Measurements from ENCODE around the gene LONRF2.

Gene LONRF2

GRCh38 chr2:100247256-100248043 is 74.9 kb downstream of the LONRF2 start:
- Histone ChIP-seq H3K9ac (ENCODE audit: low read length in 5 of 5) (no peak overlapping the region), H3K27ac (ENCODE audit: low read depth, low read length) (no peak overlapping the region), H3K27me3 (ENCODE audit: control insufficient read depth in 5 of 5, insufficient read depth in 4 of 5, low read length in 5 of 5) (no peaks in the 10 kb centered on the region), H3K4me3 (ENCODE audit: low read depth in 1 of 5, low read length in 5 of 5) (no peak overlapping the region), H3K4me1 (ENCODE audit: control insufficient read depth in 5 of 5, insufficient read depth in 5 of 5, low read length in 5 of 5) (peaks cover 0 to 11% (median 4%) of the 10 kb centered on the region in 5 donors), H3K36me3 (ENCODE audit: control insufficient read depth in 5 of 5, insufficient read depth in 5 of 5, low read length in 5 of 5) (no peaks in the 10 kb centered on the region), H3K9me3 (ENCODE audit: control insufficient read depth in 5 of 5, low read length in 5 of 5) (no peaks in the 10 kb centered on the region)

DNA sequence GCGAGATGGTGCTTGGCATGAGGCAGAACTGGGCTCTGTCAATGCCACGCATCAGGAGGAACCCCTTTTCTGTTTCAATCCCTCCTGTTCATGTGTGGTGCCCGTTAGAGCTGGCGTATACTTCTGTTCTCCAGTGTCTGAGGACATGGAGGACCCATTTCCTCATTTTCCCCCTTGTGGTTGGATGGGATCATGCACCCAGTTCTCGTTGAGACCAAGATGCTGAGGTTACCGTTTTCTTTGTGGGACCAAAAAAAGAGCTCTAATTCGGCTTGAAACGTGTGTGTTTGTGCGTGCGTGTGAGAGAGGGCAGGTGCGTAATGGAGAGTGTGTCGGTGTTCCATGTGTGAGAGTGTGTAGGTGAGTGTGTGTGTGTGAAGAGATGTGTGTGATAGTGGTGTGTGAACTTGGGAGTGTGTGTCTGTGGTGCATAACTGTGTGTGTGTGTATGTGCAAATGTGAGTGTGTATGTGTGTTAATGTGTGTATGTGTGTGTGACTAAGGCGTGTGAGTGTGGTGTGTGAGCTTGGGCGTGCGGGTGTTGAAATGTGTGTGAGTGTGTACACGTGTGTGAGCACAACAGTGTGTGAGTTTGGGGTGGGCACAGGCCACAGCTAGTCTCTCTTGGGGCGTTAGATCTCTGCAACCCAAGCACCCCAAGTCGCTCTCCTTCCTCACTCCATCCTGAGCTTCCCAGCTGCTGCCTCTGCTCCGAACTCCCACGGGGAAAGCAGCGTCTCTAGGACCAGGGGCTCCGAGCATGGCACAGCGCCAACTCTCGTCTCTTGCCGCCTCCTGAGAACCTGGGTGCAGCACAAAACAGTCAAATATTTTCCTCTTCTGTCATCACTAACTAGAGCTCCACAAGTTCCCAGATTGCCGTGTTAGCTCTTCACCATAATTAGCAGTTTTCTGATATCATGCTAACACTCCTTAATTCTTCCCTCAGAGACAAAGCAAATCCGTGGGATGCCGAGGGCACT is 75.8 kb downstream of the LONRF2 start:
- Histone ChIP-seq H3K27me3 (ENCODE audit: control insufficient read depth in 5 of 5, insufficient read depth in 4 of 5, low read length in 5 of 5) (no peaks in the 10 kb centered on the region), H3K9ac (ENCODE audit: low read length in 5 of 5) (no peak overlapping the region), H3K27ac (ENCODE audit: low read depth, low read length) (no peak overlapping the region), H3K4me1 (ENCODE audit: control insufficient read depth in 5 of 5, insufficient read depth in 5 of 5, low read length in 5 of 5) (peaks cover 0 to 14% (median 4%) of the 10 kb centered on the region in 5 donors), H3K4me3 (ENCODE audit: low read depth in 1 of 5, low read length in 5 of 5) (no peak overlapping the region), H3K36me3 (ENCODE audit: control insufficient read depth in 5 of 5, insufficient read depth in 5 of 5, low read length in 5 of 5) (no peaks in the 10 kb centered on the region), H3K9me3 (ENCODE audit: control insufficient read depth in 5 of 5, low read length in 5 of 5) (no peaks in the 10 kb centered on the region)

GRCh38 chr2:100245681-100246080 is 76.6 kb downstream of the LONRF2 start:
- no peaks in the 10 kb centered on the region for H3K9me3 ChIP-seq (ENCODE audit: control insufficient read depth in 5 of 5, low read length in 5 of 5)
- no peak overlapping the region for H3K4me3 ChIP-seq (ENCODE audit: low read depth in 1 of 5, low read length in 5 of 5)
- no peaks in the 10 kb centered on the region for H3K27me3 ChIP-seq (ENCODE audit: control insufficient read depth in 5 of 5, insufficient read depth in 4 of 5, low read length in 5 of 5)
- H3K9ac ChIP-seq (ENCODE audit: low read length in 5 of 5): no peak overlapping the region
- H3K27ac ChIP-seq (ENCODE audit: low read depth, low read length): no peak overlapping the region
- H3K4me1 ChIP-seq (ENCODE audit: control insufficient read depth in 5 of 5, insufficient read depth in 5 of 5, low read length in 5 of 5): peaks cover 0 to 14% (median 4%) of the 10 kb centered on the region in 5 donors
- H3K36me3 ChIP-seq (ENCODE audit: control insufficient read depth in 5 of 5, insufficient read depth in 5 of 5, low read length in 5 of 5): no peaks in the 10 kb centered on the region

DNA sequence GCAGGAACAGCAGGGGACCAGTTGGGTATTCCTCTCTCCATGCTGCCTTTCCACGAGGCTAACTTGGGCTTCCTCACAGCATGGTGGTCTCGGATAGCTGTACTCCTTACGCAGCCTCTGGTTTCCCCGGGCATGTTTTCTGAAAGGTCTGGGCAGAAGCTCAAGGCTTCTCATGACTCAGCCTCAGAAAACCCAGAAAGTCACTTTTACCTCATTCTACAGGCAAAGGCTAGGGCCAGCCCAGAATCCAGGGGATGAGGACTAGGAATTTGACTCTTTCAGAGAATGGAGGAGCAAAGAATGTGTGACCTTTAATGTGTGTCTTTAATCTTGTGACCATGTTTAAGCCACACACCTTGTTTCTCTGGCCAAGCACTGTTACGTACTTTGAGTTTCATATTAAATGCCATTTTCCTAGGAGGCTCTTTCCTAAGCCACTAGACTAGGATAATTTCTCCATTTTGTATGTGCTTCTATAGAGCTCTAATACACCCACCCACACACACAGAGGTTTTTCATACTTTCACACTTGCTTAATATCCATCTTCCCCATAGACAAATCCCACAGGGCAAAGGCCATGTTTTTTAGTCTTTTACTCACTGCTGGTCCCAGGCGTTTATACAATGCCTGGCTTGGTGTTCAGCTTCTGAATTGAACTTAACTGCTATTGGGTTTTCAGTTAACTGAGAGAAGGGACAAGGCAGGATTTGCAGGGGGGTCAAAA is 77.3 kb downstream of the LONRF2 start:
- Histone ChIP-seq H3K27ac (ENCODE audit: low read depth, low read length) (no peak overlapping the region), H3K4me3 (ENCODE audit: low read depth in 1 of 5, low read length in 5 of 5) (no peak overlapping the region), H3K9me3 (ENCODE audit: control insufficient read depth in 5 of 5, low read length in 5 of 5) (no peaks in the 10 kb centered on the region), H3K9ac (ENCODE audit: low read length in 5 of 5) (no peak overlapping the region), H3K4me1 (ENCODE audit: control insufficient read depth in 5 of 5, insufficient read depth in 5 of 5, low read length in 5 of 5) (peaks cover 0 to 14% (median 4%) of the 10 kb centered on the region in 5 donors), H3K36me3 (ENCODE audit: control insufficient read depth in 5 of 5, insufficient read depth in 5 of 5, low read length in 5 of 5) (no peaks in the 10 kb centered on the region), H3K27me3 (ENCODE audit: control insufficient read depth in 5 of 5, insufficient read depth in 4 of 5, low read length in 5 of 5) (no peaks in the 10 kb centered on the region)

GRCh38 chr2:100243631-100244030 is 78.7 kb downstream of the LONRF2 start:
- Histone ChIP-seq H3K36me3 (ENCODE audit: control insufficient read depth in 5 of 5, insufficient read depth in 5 of 5, low read length in 5 of 5) (no peaks in the 10 kb centered on the region), H3K9me3 (ENCODE audit: control insufficient read depth in 5 of 5, low read length in 5 of 5) (no peaks in the 10 kb centered on the region), H3K27me3 (ENCODE audit: control insufficient read depth in 5 of 5, insufficient read depth in 4 of 5, low read length in 5 of 5) (no peaks in the 10 kb centered on the region), H3K9ac (ENCODE audit: low read length in 5 of 5) (no peak overlapping the region), H3K27ac (ENCODE audit: low read depth, low read length) (no peak overlapping the region), H3K4me3 (ENCODE audit: low read depth in 1 of 5, low read length in 5 of 5) (no peak overlapping the region), H3K4me1 (ENCODE audit: control insufficient read depth in 5 of 5, insufficient read depth in 5 of 5, low read length in 5 of 5) (peaks cover 0 to 14% (median 4%) of the 10 kb centered on the region in 5 donors)

DNA sequence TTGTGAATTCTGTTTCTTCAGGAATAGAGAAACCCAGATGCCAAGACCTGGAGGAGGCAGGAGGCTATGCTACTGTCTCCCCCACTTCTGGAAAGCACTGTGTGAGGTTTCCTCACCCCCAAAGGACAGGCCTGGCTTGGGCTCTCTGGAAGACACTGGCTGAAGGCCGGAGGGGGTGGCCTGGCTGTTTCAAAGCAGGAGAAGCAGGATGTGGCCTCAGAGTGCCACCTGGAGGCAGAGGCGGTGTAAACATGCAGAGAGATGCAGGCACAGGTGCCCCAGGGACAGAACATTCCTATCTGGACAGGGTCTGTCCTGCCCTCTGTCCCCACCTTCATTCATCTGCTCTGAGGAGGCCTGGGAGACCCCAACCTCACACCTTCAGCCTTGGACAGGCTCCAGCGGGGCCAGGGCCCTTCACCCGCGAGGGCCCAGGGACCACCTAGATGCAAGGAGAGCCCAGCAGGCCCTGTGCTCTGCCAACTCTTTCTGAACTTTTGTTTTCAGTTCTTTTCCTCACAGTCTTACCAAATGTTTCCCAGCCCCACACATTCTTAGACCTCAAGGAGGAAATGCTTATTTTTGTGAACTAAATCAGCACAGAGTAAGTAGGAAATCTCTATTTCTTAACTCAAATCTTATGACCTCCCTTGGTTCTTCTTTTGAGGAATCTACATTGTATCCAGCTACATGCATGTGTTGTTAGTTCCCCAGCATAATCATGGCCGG is 79.2 kb downstream of the LONRF2 start:
- H3K4me1 ChIP-seq (ENCODE audit: control insufficient read depth in 5 of 5, insufficient read depth in 5 of 5, low read length in 5 of 5): peaks cover 0 to 14% (median 4%) of the 10 kb centered on the region in 5 donors
- H3K9ac ChIP-seq (ENCODE audit: low read length in 5 of 5): no peak overlapping the region
- H3K4me3 ChIP-seq (ENCODE audit: low read depth in 1 of 5, low read length in 5 of 5): no peak overlapping the region
- no peaks in the 10 kb centered on the region for H3K36me3 ChIP-seq (ENCODE audit: control insufficient read depth in 5 of 5, insufficient read depth in 5 of 5, low read length in 5 of 5)
- no peak overlapping the region for H3K27ac ChIP-seq (ENCODE audit: low read depth, low read length)
- H3K27me3 ChIP-seq (ENCODE audit: control insufficient read depth in 5 of 5, insufficient read depth in 4 of 5, low read length in 5 of 5): no peaks in the 10 kb centered on the region
- H3K9me3 ChIP-seq (ENCODE audit: control insufficient read depth in 5 of 5, low read length in 5 of 5): no peaks in the 10 kb centered on the region

DNA sequence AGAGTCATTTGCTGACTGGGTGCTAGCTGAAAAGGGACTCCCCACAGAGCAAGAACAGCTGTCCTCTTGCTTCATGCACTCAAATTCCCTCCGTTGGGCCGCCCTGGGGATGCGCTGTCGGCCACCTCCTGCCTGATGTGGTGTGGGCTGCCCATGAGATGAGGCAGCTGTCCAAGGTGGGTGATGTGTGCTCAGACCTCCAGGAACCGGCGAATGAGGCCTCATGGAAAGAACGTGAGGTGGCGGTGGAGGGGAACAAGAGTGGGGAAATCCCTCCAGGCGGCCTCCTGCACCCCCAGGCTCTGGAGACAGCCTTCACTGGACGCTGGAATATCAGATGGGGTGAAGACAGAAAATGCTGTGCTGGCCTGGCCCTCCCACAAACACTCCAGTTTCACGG is 79.8 kb downstream of the LONRF2 start:
- H3K9me3 ChIP-seq (ENCODE audit: control insufficient read depth in 5 of 5, low read length in 5 of 5): no peaks in the 10 kb centered on the region
- H3K4me1 ChIP-seq (ENCODE audit: control insufficient read depth in 5 of 5, insufficient read depth in 5 of 5, low read length in 5 of 5): peaks cover 0 to 14% (median 4%) of the 10 kb centered on the region in 5 donors
- H3K36me3 ChIP-seq (ENCODE audit: control insufficient read depth in 5 of 5, insufficient read depth in 5 of 5, low read length in 5 of 5): no peaks in the 10 kb centered on the region
- no peak overlapping the region for H3K4me3 ChIP-seq (ENCODE audit: low read depth in 1 of 5, low read length in 5 of 5)
- no peak overlapping the region for H3K27ac ChIP-seq (ENCODE audit: low read depth, low read length)
- H3K27me3 ChIP-seq (ENCODE audit: control insufficient read depth in 5 of 5, insufficient read depth in 4 of 5, low read length in 5 of 5): no peaks in the 10 kb centered on the region
- H3K9ac ChIP-seq (ENCODE audit: low read length in 5 of 5): no peak overlapping the region

- H3K4me3 ChIP-seq (ENCODE audit: low read depth in 1 of 5, low read length in 5 of 5): no peak overlapping the region
- no peak overlapping the region for H3K9ac ChIP-seq (ENCODE audit: low read length in 5 of 5)
- H3K27ac ChIP-seq (ENCODE audit: low read depth, low read length): no peak overlapping the region
- no peaks in the 10 kb centered on the region for H3K36me3 ChIP-seq (ENCODE audit: control insufficient read depth in 5 of 5, insufficient read depth in 5 of 5, low read length in 5 of 5)
- no peaks in the 10 kb centered on the region for H3K27me3 ChIP-seq (ENCODE audit: control insufficient read depth in 5 of 5, insufficient read depth in 4 of 5, low read length in 5 of 5)
- no peaks in the 10 kb centered on the region for H3K9me3 ChIP-seq (ENCODE audit: control insufficient read depth in 5 of 5, low read length in 5 of 5)
- H3K4me1 ChIP-seq (ENCODE audit: control insufficient read depth in 5 of 5, insufficient read depth in 5 of 5, low read length in 5 of 5): peaks cover 0 to 14% (median 4%) of the 10 kb centered on the region in 5 donors
These were observed 81.1 kb downstream of the LONRF2 start for GRCh38 chr2:100241236-100241635.

DNA sequence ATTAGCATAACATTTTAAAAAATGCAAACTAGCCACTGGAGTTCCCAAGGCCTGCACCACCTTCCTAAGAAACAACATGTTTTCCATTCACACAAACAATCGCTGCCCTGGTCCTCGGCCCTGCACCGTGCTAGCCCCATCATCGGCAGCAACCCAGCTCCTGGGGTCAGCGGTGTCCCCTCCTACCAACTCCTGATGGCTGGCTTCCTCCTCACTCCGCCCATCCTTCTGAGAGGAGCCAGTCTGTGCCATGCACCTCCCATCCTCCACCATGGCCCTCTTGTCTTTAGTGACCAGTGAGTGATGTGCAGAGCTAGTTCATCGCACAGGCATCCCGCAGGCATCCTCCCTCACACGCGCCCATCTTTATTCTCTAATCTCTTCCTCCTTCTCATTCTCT is 81.9 kb downstream of the LONRF2 start:
- Histone ChIP-seq H3K27ac (ENCODE audit: low read depth, low read length) (no peak overlapping the region), H3K36me3 (ENCODE audit: control insufficient read depth in 5 of 5, insufficient read depth in 5 of 5, low read length in 5 of 5) (no peaks in the 10 kb centered on the region), H3K9ac (ENCODE audit: low read length in 5 of 5) (no peak overlapping the region), H3K27me3 (ENCODE audit: control insufficient read depth in 5 of 5, insufficient read depth in 4 of 5, low read length in 5 of 5) (no peaks in the 10 kb centered on the region), H3K4me1 (ENCODE audit: control insufficient read depth in 5 of 5, insufficient read depth in 5 of 5, low read length in 5 of 5) (peaks cover 0 to 10% (median 4%) of the 10 kb centered on the region in 5 donors), H3K4me3 (ENCODE audit: low read depth in 1 of 5, low read length in 5 of 5) (no peak overlapping the region), H3K9me3 (ENCODE audit: control insufficient read depth in 5 of 5, low read length in 5 of 5) (no peaks in the 10 kb centered on the region)

Data from subcutaneous abdominal adipose tissue (tissue), 5 donors.